HG02981 (cell line): ENCODE data around the gene CFAP45.
A peak's percentile ranks its signal among the peaks of the same experiment; 100 is the strongest.

Experiments used
- ATAC-seq: cut with Tn5 transposase; IDR thresholded peaks from one replicate; pipeline ENCODE4 v1.9.1; 2021; ENCODE audit warnings: mild to moderate bottlenecking, moderate library complexity; ENCODE audit not compliant: unreplicated experiment

The CFAP45 gene

GRCh38 chr1:159936273-159936904 lies 36.4 kb upstream of the CFAP45 start:
- peak; percentile 61 for ATAC-seq

- no peak for ATAC-seq
Measured at GRCh38 chr1:159935719-159936272, 35.8 kb upstream of the CFAP45 start.

GRCh38 chr1:159935305-159935704 lies 35.3 kb upstream of the CFAP45 start:
- no peak for ATAC-seq

DNA sequence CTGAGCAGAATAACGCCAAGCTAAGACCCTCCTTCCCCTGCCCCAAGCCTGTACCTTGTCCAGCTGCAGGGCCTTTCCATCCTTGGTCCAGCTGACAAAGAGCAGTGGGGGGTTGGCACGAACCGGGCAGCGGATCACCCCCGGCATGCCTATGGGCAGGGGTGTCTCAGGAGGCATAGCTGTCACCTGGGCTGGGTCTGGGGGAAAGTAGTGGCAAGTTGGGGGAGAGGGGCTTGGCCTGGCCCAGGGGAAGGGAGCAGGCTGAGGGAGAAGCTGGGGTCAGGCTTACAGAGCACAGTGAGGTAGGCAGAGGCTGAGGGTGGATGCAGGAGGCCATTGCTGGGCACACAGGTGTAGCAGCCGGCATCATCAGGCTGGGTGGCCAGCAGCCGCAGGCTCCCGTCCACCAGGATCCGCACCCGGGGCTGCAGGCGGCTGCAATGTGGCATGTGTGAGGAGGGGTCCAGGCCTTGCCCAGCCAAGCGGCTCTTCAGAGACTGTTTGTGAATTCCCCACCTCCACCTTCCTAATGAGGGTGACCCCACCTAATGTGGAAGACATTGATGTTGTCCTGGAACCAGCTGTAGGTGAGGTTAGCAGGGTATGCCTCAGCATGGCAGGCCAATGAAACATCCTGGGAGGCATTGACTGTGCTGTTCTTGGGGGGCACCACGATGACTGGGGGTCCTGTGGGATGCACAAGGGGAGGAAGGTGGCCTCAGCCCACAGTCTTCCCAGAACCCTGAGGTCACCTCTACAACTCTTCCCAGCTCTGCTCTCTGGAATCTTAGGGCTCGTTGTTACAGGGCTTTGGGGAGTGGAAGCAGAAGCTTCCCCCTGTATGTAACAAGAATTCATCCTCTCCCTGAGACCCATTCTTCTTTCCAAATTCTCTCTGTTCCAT lies 34.4 kb upstream of the CFAP45 start:
- ATAC-seq, result no peak

DNA sequence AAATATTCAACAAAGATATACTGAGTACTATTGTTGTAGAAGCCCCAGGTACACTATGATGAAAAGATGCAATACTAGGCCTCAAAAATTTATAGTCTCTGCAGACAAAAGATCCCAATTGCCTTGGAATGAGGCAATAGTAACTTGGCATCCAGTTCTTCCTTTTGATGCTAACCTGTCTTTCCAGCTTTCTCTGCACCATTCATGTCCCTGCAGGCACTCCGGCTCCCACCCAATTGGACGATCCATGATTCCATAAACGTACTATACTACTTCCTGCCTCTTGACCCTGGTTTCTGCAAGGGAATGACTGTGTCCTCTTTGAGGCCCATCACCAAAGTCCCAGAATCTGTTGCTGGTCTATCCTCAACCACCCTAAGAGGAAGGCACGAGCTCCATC lies 33.4 kb upstream of the CFAP45 start:
- ATAC-seq, result no peak

DNA sequence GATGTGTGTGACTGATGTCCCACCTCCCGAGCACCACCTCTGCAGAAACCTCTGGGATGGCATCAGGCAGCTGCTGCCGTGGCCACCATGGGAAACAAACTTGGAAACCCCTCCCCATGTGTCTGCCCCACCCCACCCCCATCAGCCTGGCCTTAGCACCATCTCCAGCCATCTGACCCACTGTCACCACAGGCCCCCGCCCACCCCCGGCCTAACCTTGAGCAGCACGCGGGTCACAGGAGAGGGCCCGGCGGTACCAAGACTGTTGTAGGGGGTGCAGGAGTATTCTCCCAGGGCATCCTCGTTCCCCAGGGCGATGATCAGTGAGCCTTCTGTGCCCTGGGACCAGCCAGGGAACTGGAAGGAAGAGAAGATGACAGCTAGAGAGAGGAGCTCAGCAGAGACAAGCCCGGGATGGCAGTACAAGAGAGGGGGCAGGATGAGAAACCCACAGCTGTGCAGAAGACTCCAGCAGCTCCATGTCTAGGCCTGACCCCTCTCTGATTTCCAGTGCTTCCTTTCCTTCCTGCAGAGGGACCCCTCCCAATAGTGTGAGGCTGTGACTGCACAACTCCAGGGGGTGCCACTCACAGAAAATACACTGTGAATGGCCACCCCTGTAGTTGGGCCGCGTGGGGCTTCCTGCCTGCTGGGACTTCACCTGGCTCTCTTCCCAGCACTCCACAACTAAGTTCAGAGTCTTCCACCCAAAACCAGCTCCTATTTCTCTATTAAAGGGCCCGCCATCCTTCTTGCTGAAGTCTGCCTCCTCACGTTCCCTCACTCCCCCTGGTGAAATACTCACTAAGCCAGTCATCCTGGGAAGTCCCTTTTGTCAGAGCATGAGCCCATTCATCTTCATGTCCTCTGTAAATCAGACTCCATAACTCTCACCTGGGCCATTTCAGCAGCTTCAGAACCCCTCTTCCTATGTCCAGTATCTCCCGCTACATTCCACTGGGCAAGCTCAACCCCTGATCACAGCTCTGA lies 32.6 kb upstream of the CFAP45 start:
- no peak for ATAC-seq

DNA sequence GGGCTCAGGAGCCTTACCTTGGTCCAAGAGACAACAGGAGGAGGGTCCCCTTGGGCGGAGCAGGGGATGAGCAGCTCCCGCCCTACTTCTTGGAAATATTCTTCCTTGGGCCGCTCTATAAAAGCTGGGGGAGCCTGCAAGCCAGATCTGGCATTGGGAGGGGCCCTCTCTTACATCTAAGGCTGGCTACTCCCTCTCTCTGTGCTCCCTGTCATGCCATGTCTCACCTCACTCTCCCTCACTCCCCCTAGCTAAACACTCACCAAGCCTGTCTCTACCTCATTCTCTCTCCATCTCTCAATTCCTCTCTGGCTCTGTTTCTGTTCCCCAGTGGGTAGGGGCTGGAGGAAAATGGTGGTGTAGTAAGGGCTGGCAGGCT lies 31.8 kb upstream of the CFAP45 start:
- no peak for ATAC-seq

GRCh38 chr1:159931101-159931794 lies 31.3 kb upstream of the CFAP45 start:
- ATAC-seq, result no peak

DNA sequence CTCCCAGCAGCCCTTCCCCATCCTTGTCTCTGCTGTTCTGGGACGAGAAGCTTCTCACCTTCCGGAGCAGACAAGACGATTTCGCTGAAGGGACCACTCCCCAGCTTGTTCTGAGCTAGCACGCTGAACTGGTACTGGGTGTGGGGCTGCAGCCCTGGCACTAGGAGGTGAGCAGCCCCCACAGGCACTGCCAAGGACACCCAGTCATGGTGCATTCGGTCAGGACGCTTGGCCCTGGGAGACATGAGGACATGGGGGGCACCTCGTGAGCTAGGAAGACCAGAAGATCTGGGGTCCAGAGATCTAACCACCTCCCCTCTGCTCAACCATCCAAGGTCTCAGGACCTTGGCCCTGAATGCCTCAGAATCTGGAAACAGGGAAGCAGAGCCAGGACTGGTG lies 30.7 kb upstream of the CFAP45 start:
- no peak for ATAC-seq

DNA sequence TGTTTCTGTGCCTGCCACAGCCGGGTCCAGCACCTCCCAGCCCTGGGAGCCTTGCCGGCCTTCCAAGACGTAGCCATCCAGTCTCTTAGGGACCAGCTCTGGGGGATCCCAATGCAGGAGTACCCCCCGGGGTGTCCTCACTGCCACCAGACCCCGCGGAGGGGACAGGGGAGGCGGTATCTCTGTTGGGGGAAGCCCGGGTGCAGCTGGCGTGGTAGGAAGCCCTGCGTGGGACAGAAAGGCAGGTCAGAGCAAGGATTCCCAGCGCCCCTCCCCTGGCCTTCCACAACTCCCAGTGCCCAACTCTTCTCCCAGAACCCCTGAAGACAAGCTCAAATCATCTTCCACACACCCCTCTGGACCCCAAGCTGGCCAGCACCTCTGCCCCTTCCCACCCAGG lies 30.3 kb upstream of the CFAP45 start:
- ATAC-seq, result no peak

DNA sequence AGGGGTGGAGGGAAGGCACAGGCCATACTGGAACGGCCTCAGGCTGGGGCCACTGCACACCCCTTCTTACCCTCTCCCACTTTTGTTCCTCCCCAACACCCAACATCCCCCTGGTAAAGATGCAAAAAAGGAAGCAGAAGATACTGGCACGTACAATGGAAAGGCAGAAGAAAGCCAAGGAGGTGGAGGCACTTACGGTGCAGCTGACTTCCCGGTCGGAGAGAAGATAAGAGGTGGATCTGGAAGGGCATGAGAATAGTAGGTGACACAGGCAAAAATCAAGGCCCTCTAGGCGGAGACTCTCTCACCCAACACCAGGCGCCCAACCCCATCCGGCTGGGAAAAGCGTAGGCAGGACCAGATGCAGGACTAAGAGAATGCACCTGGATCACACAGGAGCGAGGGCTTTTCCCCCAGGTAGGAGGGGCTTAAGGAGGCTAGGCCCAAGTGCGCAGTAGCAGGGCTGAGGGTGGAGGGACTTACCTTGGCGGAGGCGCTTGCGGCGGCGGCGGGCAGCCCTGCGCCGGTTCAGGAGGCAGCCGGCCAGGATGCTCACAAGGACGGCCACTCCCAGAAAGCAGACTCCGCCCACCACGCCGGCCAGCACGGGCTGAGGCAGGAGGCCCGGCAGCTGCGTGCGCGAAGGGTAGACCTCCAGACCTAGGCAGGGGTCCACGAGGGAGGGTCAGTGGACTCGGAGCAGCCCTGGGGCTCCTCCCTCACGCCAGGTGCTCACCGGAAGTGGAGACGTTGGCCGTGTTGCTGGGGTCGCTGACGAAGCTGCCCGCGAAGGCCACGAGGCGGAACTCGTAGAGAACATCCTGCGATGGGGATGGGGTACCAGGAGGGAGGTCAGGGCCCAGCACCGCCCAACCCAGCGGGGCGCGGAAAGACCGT lies 29.4 kb upstream of the CFAP45 start:
- no peak for ATAC-seq

- no peak for ATAC-seq
Measured at GRCh38 chr1:159928491-159929050, 28.6 kb upstream of the CFAP45 start.

DNA sequence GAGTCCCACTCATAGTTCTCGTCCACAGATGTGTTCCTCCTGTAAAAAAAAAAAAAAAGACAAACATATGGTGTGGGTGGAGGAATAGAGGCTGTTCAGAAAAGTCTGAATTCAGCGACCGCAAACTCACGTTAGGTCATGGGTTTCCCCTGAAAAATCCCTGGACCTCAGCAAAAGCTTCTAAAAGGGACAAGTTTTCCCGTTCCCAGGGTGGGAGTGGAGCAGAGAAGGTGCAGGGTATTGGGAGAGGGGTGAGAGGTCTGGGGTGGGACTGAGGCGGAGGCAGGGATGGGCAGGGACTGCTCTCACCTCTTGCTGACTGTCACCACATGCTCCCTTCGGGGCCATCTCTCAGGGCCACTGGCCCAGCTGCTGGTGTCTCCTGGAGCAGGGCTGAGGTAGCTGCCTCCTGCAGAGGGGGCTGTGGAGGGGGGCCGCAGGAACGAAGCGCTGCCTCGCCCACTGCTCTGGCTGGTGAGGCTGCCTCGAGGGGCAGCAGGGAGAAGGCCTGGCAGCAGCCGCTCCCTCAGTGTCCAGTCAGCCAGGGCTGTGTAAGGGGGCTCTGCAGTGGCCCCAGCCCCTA lies 28.0 kb upstream of the CFAP45 start:
- no peak for ATAC-seq

GRCh38 chr1:159927211-159927848 lies 27.4 kb upstream of the CFAP45 start:
- ATAC-seq, result no peak

- ATAC-seq, result no peak
Measured at GRCh38 chr1:159925719-159926078, 25.7 kb upstream of the CFAP45 start.

- peak; percentile 50 for ATAC-seq
Measured at GRCh38 chr1:159924791-159925718, 25.1 kb upstream of the CFAP45 start, which contains the start of gene TAGLN2. Gene TAGLN2, minus strand, starts transcription at chr1:159925507. Its CDS starts 4,998 bp downstream, at chr1:159920509.
